Measurements from ENCODE around the gene PADI3.

PADI3 gene

GRCh38 chr1:17213148-17213781 lies 35.6 kb upstream of the PADI3 start:
- in situ Hi-C loops (cut with MboI; ENCODE audit: low pct_unique_long_range_greater_than_20kb, low sequenced_read_pairs, unreplicated experiment): no loop called here

GRCh38 chr1:17213782-17214148 lies 35.1 kb upstream of the PADI3 start:
- in situ Hi-C loops (cut with MboI; ENCODE audit: low pct_unique_long_range_greater_than_20kb, low sequenced_read_pairs, unreplicated experiment): no loop called here
- no peak for TF ChIP-seq CTCF (IDR thresholded peaks at IDR 0.05; ENCODE audit: extremely low read depth, insufficient read depth, missing control alignments)
- DNase-seq (ENCODE audit: low spot score): no peak

More at GRCh38 chr1:17213148-17213781, 35.6 kb upstream of the PADI3 start:
- no peak for DNase-seq (ENCODE audit: low spot score)
- no peak for TF ChIP-seq CTCF (IDR thresholded peaks at IDR 0.05; ENCODE audit: extremely low read depth, insufficient read depth, missing control alignments)

GRCh38 chr1:17214876-17215544 lies 33.9 kb upstream of the PADI3 start:
- in situ Hi-C loops (cut with MboI; ENCODE audit: low pct_unique_long_range_greater_than_20kb, low sequenced_read_pairs, unreplicated experiment): no loop called here
- DNase-seq (ENCODE audit: low spot score): no peak

GRCh38 chr1:17215545-17215890 lies 33.4 kb upstream of the PADI3 start:
- no peak for TF ChIP-seq CTCF (IDR thresholded peaks at IDR 0.05; ENCODE audit: extremely low read depth, insufficient read depth, missing control alignments)
- no peak for DNase-seq (ENCODE audit: low spot score)
- in situ Hi-C loops (cut with MboI; ENCODE audit: low pct_unique_long_range_greater_than_20kb, low sequenced_read_pairs, unreplicated experiment): no loop called here

More at GRCh38 chr1:17214876-17215544, 33.9 kb upstream of the PADI3 start:
- TF ChIP-seq CTCF (IDR thresholded peaks at IDR 0.05; ENCODE audit: extremely low read depth, insufficient read depth, missing control alignments): no peak

GRCh38 chr1:17216078-17216477 lies 32.8 kb upstream of the PADI3 start:
- in situ Hi-C loops (cut with MboI; ENCODE audit: low pct_unique_long_range_greater_than_20kb, low sequenced_read_pairs, unreplicated experiment): no loop called here
- DNase-seq (ENCODE audit: low spot score): no peak
- TF ChIP-seq CTCF (IDR thresholded peaks at IDR 0.05; ENCODE audit: extremely low read depth, insufficient read depth, missing control alignments): no peak

GRCh38 chr1:17217607-17218006 lies 31.3 kb upstream of the PADI3 start:
- in situ Hi-C loops (cut with MboI; ENCODE audit: low pct_unique_long_range_greater_than_20kb, low sequenced_read_pairs, unreplicated experiment): no loop called here
- no peak for TF ChIP-seq CTCF (IDR thresholded peaks at IDR 0.05; ENCODE audit: extremely low read depth, insufficient read depth, missing control alignments)
- no peak for DNase-seq (ENCODE audit: low spot score)
